Mucosa of rectum (tissue), 2 donors: Measurements from ENCODE around the gene MAP2K6.

Experiments used
- H3K27ac ChIP-seq, 2 donors: one replicate each; pipeline ENCODE4 v1.7.0; 2013; ENCODE audit warnings: inconsistent platforms in 2 of 2, low read depth in 2 of 2, low read length in 2 of 2
- H3K27me3 ChIP-seq, 2 donors: one replicate each; pipeline ENCODE4 v1.7.0; 2013; ENCODE audit warnings: low read length in 2 of 2; ENCODE audit not compliant: control insufficient read depth in 2 of 2, insufficient read depth in 2 of 2
- H3K36me3 ChIP-seq, 2 donors: one replicate each; pipeline ENCODE4 v1.7.0; 2013; ENCODE audit warnings: low read length in 2 of 2; ENCODE audit not compliant: control insufficient read depth in 2 of 2, insufficient read depth in 2 of 2
- H3K4me1 ChIP-seq, 2 donors: one replicate each; pipeline ENCODE4 v1.7.0; 2013; ENCODE audit warnings: low read length in 2 of 2, mild to moderate bottlenecking in 1 of 2; ENCODE audit not compliant: control insufficient read depth in 2 of 2, insufficient read depth in 2 of 2
- H3K4me3 ChIP-seq, 2 donors: one replicate each; pipeline ENCODE4 v1.7.0; 2013; ENCODE audit warnings: low read length in 2 of 2
- H3K9ac ChIP-seq, 2 donors: one replicate each; pipeline ENCODE4 v1.7.0; 2013; ENCODE audit warnings: low read length in 2 of 2, low read depth in 1 of 2, mild to moderate bottlenecking in 1 of 2
- H3K9me3 ChIP-seq, 2 donors: one replicate each; pipeline ENCODE4 v1.7.0; 2013; ENCODE audit warnings: low read length in 2 of 2; ENCODE audit not compliant: control insufficient read depth in 2 of 2
- donor health status: healthy.
- donor health status: Normal muscosa, but diverticular disease.

MAP2K6 gene

GRCh38 chr17:69425978-69426377 lies 11.5 kb downstream of the MAP2K6 start:
- Histone ChIP-seq H3K27me3 (no peaks in the 10 kb centered on the region), H3K27ac (peak overlapping the region in 1 of 2 donors; percentile 29), H3K9me3 (no peaks in the 10 kb centered on the region), H3K36me3 (no peaks in the 10 kb centered on the region), H3K4me1 (peaks cover 15 to 24% of the 10 kb centered on the region in 2 donors), H3K9ac (no peak overlapping the region), H3K4me3 (no peak overlapping the region)

GRCh38 chr17:69427486-69428197 lies 13.1 kb downstream of the MAP2K6 start:
- H3K4me3 ChIP-seq: no peak overlapping the region
- H3K9ac ChIP-seq: peak overlapping the region in 1 of 2 donors; percentile 36
- no peaks in the 10 kb centered on the region for H3K36me3 ChIP-seq
- H3K27me3 ChIP-seq: no peaks in the 10 kb centered on the region
- no peaks in the 10 kb centered on the region for H3K9me3 ChIP-seq
- peaks cover 15 to 24% of the 10 kb centered on the region in 2 donors for H3K4me1 ChIP-seq
- H3K27ac ChIP-seq: peak overlapping the region; percentile 56 to 77

- no peaks in the 10 kb centered on the region for H3K27me3 ChIP-seq
- peak overlapping the region in 1 of 2 donors; percentile 36 for H3K9ac ChIP-seq
- H3K27ac ChIP-seq: peak overlapping the region; percentile 56 to 77
- H3K36me3 ChIP-seq: no peaks in the 10 kb centered on the region
- H3K9me3 ChIP-seq: no peaks in the 10 kb centered on the region
- H3K4me3 ChIP-seq: peak overlapping the region in 1 of 2 donors; percentile 9
- peaks cover 17 to 31% of the 10 kb centered on the region in 2 donors for H3K4me1 ChIP-seq
These were observed 13.9 kb downstream of the MAP2K6 start for GRCh38 chr17:69428252-69428980.

- H3K27me3 ChIP-seq: no peaks in the 10 kb centered on the region
- H3K36me3 ChIP-seq: no peaks in the 10 kb centered on the region
- H3K4me1 ChIP-seq: peaks cover 21 to 43% of the 10 kb centered on the region in 2 donors
- H3K9me3 ChIP-seq: no peaks in the 10 kb centered on the region
- no peak overlapping the region for H3K4me3 ChIP-seq
- no peak overlapping the region for H3K9ac ChIP-seq
- H3K27ac ChIP-seq: no peak overlapping the region
These were observed 16.0 kb downstream of the MAP2K6 start for GRCh38 chr17:69430488-69430887.

- peaks cover 21 to 36% of the 10 kb centered on the region in 2 donors for H3K4me1 ChIP-seq
- H3K27me3 ChIP-seq: no peaks in the 10 kb centered on the region
- H3K4me3 ChIP-seq: no peak overlapping the region
These were observed 17.3 kb downstream of the MAP2K6 start for GRCh38 chr17:69431835-69432234.

GRCh38 chr17:69433093-69433492 lies 18.6 kb downstream of the MAP2K6 start:
- H3K4me3 ChIP-seq: no peak overlapping the region
- H3K9ac ChIP-seq: no peak overlapping the region
- peak overlapping the region in 1 of 2 donors; percentile 44 for H3K27ac ChIP-seq
- peaks cover 13 to 28% of the 10 kb centered on the region in 2 donors for H3K4me1 ChIP-seq
- no peaks in the 10 kb centered on the region for H3K27me3 ChIP-seq
- no peaks in the 10 kb centered on the region for H3K36me3 ChIP-seq
- no peaks in the 10 kb centered on the region for H3K9me3 ChIP-seq

More at GRCh38 chr17:69431835-69432234, 17.3 kb downstream of the MAP2K6 start:
- H3K36me3 ChIP-seq: no peaks in the 10 kb centered on the region
- no peak overlapping the region for H3K27ac ChIP-seq
- no peak overlapping the region for H3K9ac ChIP-seq
- no peaks in the 10 kb centered on the region for H3K9me3 ChIP-seq

GRCh38 chr17:69434164-69434579 lies 19.7 kb downstream of the MAP2K6 start:
- H3K9ac ChIP-seq: no peak overlapping the region
- no peaks in the 10 kb centered on the region for H3K9me3 ChIP-seq
- no peak overlapping the region for H3K27ac ChIP-seq
- H3K27me3 ChIP-seq: no peaks in the 10 kb centered on the region
- H3K4me1 ChIP-seq: peaks cover 6 to 19% of the 10 kb centered on the region in 2 donors
- H3K36me3 ChIP-seq: no peaks in the 10 kb centered on the region
- no peak overlapping the region for H3K4me3 ChIP-seq

- Histone ChIP-seq H3K4me3 (no peak overlapping the region), H3K36me3 (no peaks in the 10 kb centered on the region), H3K9me3 (no peaks in the 10 kb centered on the region), H3K27me3 (no peaks in the 10 kb centered on the region), H3K9ac (no peak overlapping the region), H3K4me1 (peaks cover 6 to 19% of the 10 kb centered on the region in 2 donors), H3K27ac (no peak overlapping the region)
These were observed 21.6 kb downstream of the MAP2K6 start for GRCh38 chr17:69435971-69436696.

GRCh38 chr17:69437475-69437874 lies 23.0 kb downstream of the MAP2K6 start:
- Histone ChIP-seq H3K27me3 (no peaks in the 10 kb centered on the region), H3K4me1 (peaks cover 7 to 27% of the 10 kb centered on the region in 2 donors), H3K9ac (no peak overlapping the region), H3K9me3 (no peaks in the 10 kb centered on the region), H3K4me3 (no peak overlapping the region), H3K36me3 (no peaks in the 10 kb centered on the region), H3K27ac (no peak overlapping the region)

GRCh38 chr17:69438776-69439175 lies 24.3 kb downstream of the MAP2K6 start:
- H3K27ac ChIP-seq: no peak overlapping the region
- H3K27me3 ChIP-seq: no peaks in the 10 kb centered on the region
- no peaks in the 10 kb centered on the region for H3K9me3 ChIP-seq
- H3K36me3 ChIP-seq: no peaks in the 10 kb centered on the region
- H3K9ac ChIP-seq: no peak overlapping the region
- peaks cover 12 to 29% of the 10 kb centered on the region in 2 donors for H3K4me1 ChIP-seq
- H3K4me3 ChIP-seq: no peak overlapping the region
